HEK293T (cell line): ENCODE measurements around the gene DEDD2.

Experiments
- CTCF ChIA-PET: fragments of 350-600 bp; formaldehyde crosslinking; extraction: SDS; loops from one replicate; lab custom pipeline; 2021; ENCODE audit warnings: antibody characterized with exemption, inconsistent platforms; lab: Yijun Ruan, JAX
- POLR2A ChIA-PET: fragments of 350-600 bp; formaldehyde crosslinking; extraction: SDS; loops from one replicate; lab custom pipeline; 2020; ENCODE audit warnings: antibody characterized with exemption, inconsistent platforms; lab: Yijun Ruan, JAX
- DNase-seq: peaks from one replicate; pipeline ENCODE4 v3.0.0; 2012; ENCODE audit warnings: mixed read lengths; ENCODE audit errors: extremely low spot score
- ARNT ChIP-seq: fragments of 450-650 bp; IDR thresholded peaks from 2 replicates; pipeline ENCODE4 v1.6.1; 2017; ENCODE audit warnings: mild to moderate bottlenecking
- BHLHE40 ChIP-seq: fragments of 450-650 bp; IDR thresholded peaks from 2 replicates; pipeline ENCODE4 v1.6.1; 2016; ENCODE audit warnings: mild to moderate bottlenecking, moderate library complexity, borderline replicate concordance
- CTBP1 ChIP-seq: fragments of 450-650 bp; IDR thresholded peaks from 2 replicates; pipeline ENCODE4 v1.6.1; 2016; ENCODE audit warnings: borderline replicate concordance
- ELF4 ChIP-seq: fragments of 450-650 bp; IDR thresholded peaks from 2 replicates; pipeline ENCODE4 v1.6.1; 2017; ENCODE audit warnings: antibody characterized with exemption
- FOXA1 ChIP-seq: fragments of 450-650 bp; IDR thresholded peaks from 2 replicates; pipeline ENCODE4 v1.6.1; 2016; ENCODE audit warnings: mild to moderate bottlenecking
- FOXK2 ChIP-seq: fragments of 450-650 bp; IDR thresholded peaks from 2 replicates; pipeline ENCODE4 v1.6.1; 2016; ENCODE audit warnings: mild to moderate bottlenecking
- FOXM1 ChIP-seq: fragments of 450-650 bp; IDR thresholded peaks from 2 replicates; pipeline ENCODE4 v1.6.1; 2017; ENCODE audit warnings: mild to moderate bottlenecking, borderline replicate concordance
- HDGF ChIP-seq: fragments of 450-650 bp; IDR thresholded peaks from 2 replicates; pipeline ENCODE4 v1.6.1; 2017; ENCODE audit warnings: antibody characterized with exemption, borderline replicate concordance
- L3MBTL2 ChIP-seq: fragments of 450-650 bp; conservative IDR thresholded peaks from 2 replicates; pipeline ENCODE4 v1.6.1; 2016; ENCODE audit warnings: mild to moderate bottlenecking
- LEF1 ChIP-seq: fragments of 450-650 bp; IDR thresholded peaks from 2 replicates; pipeline ENCODE4 v1.6.1; 2017; ENCODE audit warnings: mild to moderate bottlenecking, borderline replicate concordance
- NFRKB ChIP-seq: fragments of 450-650 bp; IDR thresholded peaks from 2 replicates; pipeline ENCODE4 v1.6.1; 2016; ENCODE audit warnings: mild to moderate bottlenecking, moderate library complexity
- SP1 ChIP-seq: fragments of 450-650 bp; IDR thresholded peaks from 2 replicates; pipeline ENCODE4 v1.6.1; 2017
- SUZ12 ChIP-seq: fragments of 450-650 bp; IDR thresholded peaks from 2 replicates; pipeline ENCODE4 v1.6.1; 2016; ENCODE audit warnings: mild to moderate bottlenecking
- TARDBP ChIP-seq: fragments of 450-650 bp; IDR thresholded peaks from 2 replicates; pipeline ENCODE4 v1.6.1; 2016
- ZNF384 ChIP-seq: fragments of 450-650 bp; IDR thresholded peaks from 2 replicates; pipeline ENCODE4 v1.6.1; 2016
- TF ChIP-seq, protein P1 (sequence below): fragments of 450-650 bp; IDR thresholded peaks from 2 replicates; pipeline ENCODE4 v1.6.1; 2016

The DEDD2 gene

DNA sequence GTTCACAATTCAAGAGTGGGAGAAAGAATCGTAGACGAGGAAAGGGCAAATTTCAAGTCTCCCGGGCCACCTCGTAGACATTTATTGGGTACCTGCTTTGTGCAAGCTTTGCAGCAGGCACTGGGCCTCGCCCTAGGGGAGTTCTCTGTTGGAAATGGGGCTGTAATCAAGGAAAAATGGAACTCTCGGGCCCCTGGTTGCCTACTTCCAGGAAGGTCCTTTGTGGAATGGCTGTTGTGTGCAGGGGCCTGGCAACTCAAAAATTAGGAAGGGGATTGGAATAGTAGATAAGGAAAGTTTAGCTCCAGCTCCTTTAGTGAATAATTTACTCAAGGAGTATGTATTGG lies 3.2 kb upstream of the DEDD2 start:
- DNase-seq, result no peak
- ChIA-PET POLR2A (interaction anchor here (1.5 to 5.5 kb wide), 4 partner anchors 13 to 144 kb away, joined by 3 to 30 read pairs (median 14); partner anchors contain the start of genes GSK3A and ZNF574), CTCF (no interaction called here)
- no peak for TF ChIP-seq ZNF384
- no peak for TF ChIP-seq CTBP1
- TF ChIP-seq FOXA1, result no peak
- TF ChIP-seq NFRKB, result no peak
- TF ChIP-seq ARNT, result no peak
- TF ChIP-seq SP1, result no peak
- TF ChIP-seq TARDBP, result no peak
- no peak for TF ChIP-seq FOXK2
- TF ChIP-seq BHLHE40, result no peak
- TF ChIP-seq SUZ12, result no peak
- TF ChIP-seq HDGF, result no peak
- no peak for TF ChIP-seq LEF1
- TF ChIP-seq L3MBTL2, result no peak

DNA sequence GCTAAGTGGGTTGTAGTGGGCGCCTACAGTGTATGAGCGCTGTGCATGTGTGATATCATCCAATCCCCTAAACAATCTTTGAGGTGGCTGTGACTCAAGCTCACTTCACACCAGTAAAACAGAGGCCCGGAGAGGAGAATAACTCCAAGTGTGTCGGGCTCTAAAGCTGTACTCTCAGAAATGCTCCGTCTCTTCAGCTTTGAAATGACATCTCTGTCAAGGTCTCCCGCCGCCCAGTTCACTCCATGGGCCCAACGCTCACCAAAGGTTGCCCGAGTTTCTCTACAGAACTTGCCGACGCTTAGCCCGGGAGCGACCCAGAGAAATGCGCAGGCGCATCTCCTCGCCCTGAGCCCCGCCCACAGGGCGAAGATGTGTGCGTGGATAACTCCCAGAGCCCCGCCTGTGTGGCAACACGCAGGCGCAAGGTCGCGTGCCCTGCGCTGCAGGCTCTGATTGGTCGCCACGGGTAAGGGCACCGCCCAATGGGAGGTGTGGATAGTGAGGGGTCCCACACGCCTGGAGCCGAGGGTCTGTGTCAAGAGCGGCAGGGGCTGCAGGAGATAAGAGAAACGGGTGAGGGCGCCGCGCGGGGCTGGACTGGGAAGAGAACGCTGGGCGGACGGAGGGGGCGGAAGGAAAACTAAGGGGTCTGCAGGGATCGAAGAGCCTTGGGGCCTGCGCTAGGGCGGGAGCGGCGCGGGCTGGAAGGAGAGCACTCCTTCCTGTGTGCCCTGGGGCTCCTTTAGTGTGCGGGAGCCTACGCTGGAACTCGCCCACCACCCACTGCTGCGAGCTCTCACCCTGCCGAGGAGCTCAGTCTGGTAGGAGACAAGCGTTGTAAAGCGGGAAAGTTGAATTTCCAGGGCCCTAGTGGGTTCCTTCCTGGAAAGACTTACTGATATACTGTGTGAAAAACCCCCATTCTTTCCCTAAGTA lies 2.6 kb upstream of the DEDD2 start, which contains the start of gene ZNF526:
Gene ZNF526, plus strand, starts transcription at position 501 of the 939 bp plus-strand sequence. CDS start 4,092 bp downstream, outside the sequence.
- TF ChIP-seq FOXM1, result no peak
- TF ChIP-seq, protein P1, sequence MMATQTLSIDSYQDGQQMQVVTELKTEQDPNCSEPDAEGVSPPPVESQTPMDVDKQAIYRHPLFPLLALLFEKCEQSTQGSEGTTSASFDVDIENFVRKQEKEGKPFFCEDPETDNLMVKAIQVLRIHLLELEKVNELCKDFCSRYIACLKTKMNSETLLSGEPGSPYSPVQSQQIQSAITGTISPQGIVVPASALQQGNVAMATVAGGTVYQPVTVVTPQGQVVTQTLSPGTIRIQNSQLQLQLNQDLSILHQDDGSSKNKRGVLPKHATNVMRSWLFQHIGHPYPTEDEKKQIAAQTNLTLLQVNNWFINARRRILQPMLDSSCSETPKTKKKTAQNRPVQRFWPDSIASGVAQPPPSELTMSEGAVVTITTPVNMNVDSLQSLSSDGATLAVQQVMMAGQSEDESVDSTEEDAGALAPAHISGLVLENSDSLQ, result no peak
- no peak for TF ChIP-seq NFRKB
- no peak for TF ChIP-seq FOXA1
- TF ChIP-seq SP1, result no peak
- TF ChIP-seq L3MBTL2, result peak; percentile 83
- POLR2A ChIA-PET, result interaction anchor here (0.7 to 5.5 kb wide), 9 partner anchors 14 to 144 kb away, joined by 3 to 30 read pairs (median 3); partner anchors contain the start of genes GSK3A and ZNF574
- DNase-seq, result peak; percentile 99
- CTCF ChIA-PET, result no interaction called here

- CTCF ChIA-PET, result interaction anchor here (0.6 to 0.8 kb wide), 2 partner anchors 11 to 222 kb away, joined by 3 to 4 read pairs; no protein-coding TSS in a partner anchor
These were observed 591 bp downstream of the DEDD2 start for GRCh38 chr19:42216653-42217519.

DNA sequence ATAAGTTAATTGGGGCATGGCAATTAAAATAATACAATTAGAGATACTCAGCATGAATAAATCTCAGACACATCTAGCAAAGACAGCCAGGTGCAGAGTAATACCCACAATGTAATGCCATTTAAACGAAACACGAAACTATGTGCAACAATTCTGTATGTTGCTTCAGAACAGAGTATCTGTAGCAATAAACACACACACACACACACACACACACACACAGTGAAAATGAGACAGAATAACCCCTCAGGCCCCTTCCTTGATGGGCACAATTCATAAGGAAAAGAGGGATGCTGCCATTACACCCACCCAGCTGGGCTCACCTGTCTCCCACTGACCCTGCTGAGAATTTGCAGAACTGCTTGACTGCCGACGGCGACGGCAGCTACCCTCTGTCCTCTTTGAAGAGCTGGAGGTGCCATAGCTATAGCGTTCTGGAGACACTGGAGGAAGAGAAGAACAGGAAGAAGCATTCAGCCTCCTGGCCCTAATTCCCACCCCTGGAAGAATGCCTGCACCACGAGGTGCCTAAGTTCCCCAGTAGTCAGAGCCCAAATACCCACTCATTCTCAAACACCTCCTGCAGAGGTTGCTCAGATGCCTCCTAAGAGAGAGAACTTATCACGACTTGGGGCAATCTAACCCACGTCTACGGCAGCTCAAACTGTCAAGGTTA lies 2.5 kb downstream of the DEDD2 start:
- CTCF ChIA-PET, result interaction anchor here (0.7 kb wide), 1 partner anchor 129 kb away, joined by 3 read pairs; no protein-coding TSS in a partner anchor
- TF ChIP-seq CTBP1, result no peak
- no peak for TF ChIP-seq ARNT
- TF ChIP-seq TARDBP, result no peak
- TF ChIP-seq ZNF384, result no peak
- no peak for TF ChIP-seq ELF4
- no peak for TF ChIP-seq FOXA1
- TF ChIP-seq LEF1, result no peak
- TF ChIP-seq FOXK2, result no peak
- POLR2A ChIA-PET, result interaction anchor here (2.7 kb wide), 1 partner anchor 28 kb away, joined by 18 read pairs; the partner anchor contains the start of gene GSK3A
- no peak for DNase-seq

More at GRCh38 chr19:42216653-42217519, 591 bp downstream of the DEDD2 start:
- peak; percentile 44 for DNase-seq
- POLR2A ChIA-PET, result interaction anchor here (0.8 to 2.7 kb wide), 3 partner anchors 13 to 26 kb away, joined by 3 to 18 read pairs (median 3); partner anchors contain the start of gene GSK3A
- TF ChIP-seq BHLHE40, result peak; percentile 65; the same call in 1 of the 2 replicates
- TF ChIP-seq SP1, result no peak

DNA sequence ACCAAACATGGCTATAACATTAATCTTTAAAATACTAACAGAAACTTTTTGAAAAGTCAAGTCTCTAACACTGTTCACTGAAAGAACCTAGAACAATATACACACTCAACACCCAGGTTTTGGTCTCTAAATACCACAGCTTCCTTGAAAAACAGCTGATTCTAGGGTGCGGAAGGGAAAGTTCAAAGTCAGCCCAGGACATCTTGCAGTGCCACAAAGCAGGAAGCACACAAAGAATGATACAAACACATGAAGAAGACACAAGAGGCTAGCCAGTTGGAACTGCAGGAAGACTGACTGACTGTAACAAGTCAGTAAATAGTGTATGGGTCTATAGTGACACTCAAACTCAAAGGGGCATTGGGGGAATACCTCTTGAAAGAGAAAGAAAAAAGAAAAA lies 4.6 kb downstream of the DEDD2 start:
- POLR2A ChIA-PET, result no interaction called here
- CTCF ChIA-PET, result no interaction called here
- no peak for DNase-seq
- TF ChIP-seq ELF4, result no peak

GRCh38 chr19:42208612-42209011 lies 8.9 kb downstream of the DEDD2 start:
- ChIA-PET POLR2A (no interaction called here), CTCF (no interaction called here)
- DNase-seq, result no peak
- TF ChIP-seq HDGF, result no peak
- no peak for TF ChIP-seq SP1
- no peak for TF ChIP-seq BHLHE40
- no peak for TF ChIP-seq ZNF384
- no peak for TF ChIP-seq FOXA1
- TF ChIP-seq TARDBP, result no peak
- TF ChIP-seq ARNT, result no peak
- no peak for TF ChIP-seq ELF4
- no peak for TF ChIP-seq FOXK2
- TF ChIP-seq FOXM1, result no peak
- no peak for TF ChIP-seq SUZ12
- no peak for TF ChIP-seq NFRKB
- TF ChIP-seq LEF1, result no peak
- TF ChIP-seq, protein P1, result no peak
- no peak for TF ChIP-seq L3MBTL2
